Measurements from ENCODE around the gene NDST4. TPM values are rescaled to one million over a fixed set of nuclear protein-coding genes. Genes with fewer than 3 reads are reported as not detected.

Gene NDST4
- total RNA-seq, 1 donor from 2014 or later, result not detected

GRCh38 chr4:114886761-114887160 lies 226.7 kb downstream of the NDST4 start:
- Histone ChIP-seq H3K36me3 (no peaks in the 10 kb centered on the region), H3K4me3 (no peak overlapping the region), H3K4me1 (no peaks in the 10 kb centered on the region), H3K27me3 (ENCODE audit: low read depth) (no peaks in the 10 kb centered on the region), H3K27ac (no peak overlapping the region), H3K9me3 (no peaks in the 10 kb centered on the region)
- TF ChIP-seq CTCF (IDR thresholded peaks at IDR 0.05), result no peak
- intact Hi-C loops (cut with DNase I), result no loop called here
- no peak for ATAC-seq
- no peak for DNase-seq

GRCh38 chr4:114883641-114884040 lies 229.8 kb downstream of the NDST4 start:
- Histone ChIP-seq H3K27ac (no peak overlapping the region), H3K27me3 (ENCODE audit: low read depth) (no peaks in the 10 kb centered on the region), H3K4me3 (no peak overlapping the region), H3K36me3 (no peaks in the 10 kb centered on the region), H3K9me3 (no peaks in the 10 kb centered on the region), H3K4me1 (no peaks in the 10 kb centered on the region)
- intact Hi-C loops (cut with DNase I), result no loop called here
- ATAC-seq (no peak), DNase-seq (no peak)
- no peak for TF ChIP-seq CTCF (IDR thresholded peaks at IDR 0.05)

DNA sequence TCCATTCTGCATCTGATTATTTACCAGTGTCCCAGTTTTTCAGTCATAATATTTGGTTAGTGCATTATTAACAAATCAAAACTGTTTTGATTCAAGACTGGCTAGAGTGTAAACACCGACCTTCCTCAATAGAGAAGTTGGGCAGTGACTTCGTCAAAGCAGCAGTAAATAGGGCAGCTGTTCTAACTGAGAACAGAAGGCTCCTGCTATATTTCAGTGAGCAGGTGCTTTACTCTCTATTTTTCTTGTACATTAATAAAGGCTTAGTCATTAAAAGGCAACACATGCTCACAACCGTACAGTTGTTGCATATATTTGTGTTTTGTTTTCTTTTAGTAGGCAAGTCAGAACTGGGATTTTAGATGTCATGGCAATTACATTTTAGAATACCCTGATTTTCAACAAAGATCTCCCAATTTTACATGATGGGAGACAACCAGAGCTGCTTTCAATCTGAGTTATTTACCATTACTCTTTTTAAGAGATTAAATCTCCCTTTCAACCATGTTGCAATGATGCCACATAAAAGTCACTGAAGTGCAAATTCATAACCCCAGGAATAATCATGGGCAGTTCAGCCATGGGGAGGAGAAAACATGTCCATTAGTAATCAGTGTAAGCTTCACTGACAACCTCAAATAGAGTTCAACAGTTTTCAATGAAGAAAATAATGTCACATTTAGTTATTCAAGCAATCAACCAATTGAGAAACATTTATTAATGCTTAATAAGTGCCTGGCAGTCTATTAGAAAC lies 233.3 kb downstream of the NDST4 start:
- no peak for DNase-seq
- no peak for ATAC-seq
- Histone ChIP-seq H3K9me3 (no peaks in the 10 kb centered on the region), H3K27me3 (ENCODE audit: low read depth) (no peaks in the 10 kb centered on the region), H3K4me3 (no peak overlapping the region), H3K4me1 (no peaks in the 10 kb centered on the region), H3K27ac (no peak overlapping the region), H3K36me3 (no peaks in the 10 kb centered on the region)
- no peak for TF ChIP-seq CTCF (IDR thresholded peaks at IDR 0.05)
- intact Hi-C loops (cut with DNase I), result no loop called here

DNA sequence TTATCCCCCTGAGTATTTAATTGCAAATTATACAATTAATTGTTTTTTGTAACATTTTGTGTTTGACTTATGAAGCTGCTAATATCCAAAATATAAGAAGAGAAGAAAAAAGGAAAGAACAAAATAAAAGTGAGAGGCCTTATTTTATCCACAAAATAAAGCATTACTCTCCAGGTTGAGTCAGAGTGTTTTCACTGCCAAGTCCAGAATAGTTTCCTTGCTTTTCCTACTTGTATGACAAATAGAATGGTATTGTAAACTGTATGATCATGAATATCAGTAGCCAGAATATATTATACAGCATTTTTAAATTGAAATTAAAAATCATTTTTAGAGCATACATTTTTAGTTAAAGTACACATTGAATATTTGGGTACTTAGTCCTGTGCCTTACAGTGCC lies 237.8 kb downstream of the NDST4 start:
- no peak overlapping the region for H3K4me3 ChIP-seq
- H3K9me3 ChIP-seq, result no peaks in the 10 kb centered on the region
- no peaks in the 10 kb centered on the region for H3K27me3 ChIP-seq (ENCODE audit: low read depth)
- intact Hi-C loops (cut with DNase I), result no loop called here
- H3K27ac ChIP-seq, result no peak overlapping the region
- H3K4me1 ChIP-seq, result no peaks in the 10 kb centered on the region
- ATAC-seq (no peak), DNase-seq (no peak)
- no peak for TF ChIP-seq CTCF (IDR thresholded peaks at IDR 0.05)
- H3K36me3 ChIP-seq, result no peaks in the 10 kb centered on the region

- intact Hi-C loops (cut with DNase I), result no loop called here
- Histone ChIP-seq H3K36me3 (no peaks in the 10 kb centered on the region), H3K27ac (no peak overlapping the region), H3K9me3 (no peaks in the 10 kb centered on the region), H3K4me3 (no peak overlapping the region), H3K4me1 (no peaks in the 10 kb centered on the region), H3K27me3 (ENCODE audit: low read depth) (no peaks in the 10 kb centered on the region)
- TF ChIP-seq CTCF (IDR thresholded peaks at IDR 0.05), result no peak
- ATAC-seq (no peak), DNase-seq (no peak)
These were observed 239.1 kb downstream of the NDST4 start for GRCh38 chr4:114874321-114874720.

Measured in lower lobe of right lung (tissue), 2 donors.